ENCODE results near the gene MIX23. TPM values are rescaled to one million over a fixed set of nuclear protein-coding genes. Genes with fewer than 3 reads are reported as not detected.
A peak's percentile ranks its signal among the peaks of the same experiment; 100 is the strongest.

The MIX23 gene
- total RNA-seq, 4 donors from 2014 or later, result 6.4 to 21.6 (median 12.7) TPM

DNA sequence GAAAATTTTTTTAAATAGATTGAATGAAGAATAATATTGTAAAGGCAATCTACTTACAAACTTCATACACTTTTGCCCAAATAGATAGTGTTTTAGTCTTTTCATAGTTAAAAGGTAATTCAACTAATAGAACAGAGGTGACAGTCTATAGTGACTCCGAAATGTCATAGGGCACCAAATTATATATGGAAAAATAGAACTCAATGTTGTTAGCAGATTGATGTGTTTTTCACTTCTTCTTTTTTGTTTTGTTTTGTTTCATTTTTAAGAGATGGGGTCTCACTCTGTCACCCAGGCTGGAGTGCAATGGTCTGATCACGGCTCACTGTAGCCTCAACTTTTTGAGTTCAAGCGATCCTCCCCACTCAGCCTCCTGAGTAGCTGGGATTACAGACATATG, 57.3 kb downstream of the MIX23 start:
- no peak overlapping the region for H3K4me3 ChIP-seq
- H3K9me3 ChIP-seq, result no peaks in the 10 kb centered on the region
- peak; percentile 45 for DNase-seq (ENCODE audit: extremely low spot score)
- 89% methylated on average over 3 of the region's 3 CpGs for WGBS
- H3K36me3 ChIP-seq, result no peaks in the 10 kb centered on the region
- H3K27ac ChIP-seq (replicated peaks in 1 of 4), result no peak overlapping the region
- H3K4me1 ChIP-seq, result no peaks in the 10 kb centered on the region
- no peak for TF ChIP-seq POLR2AphosphoS5 (IDR thresholded peaks at IDR 0.05)
- TF ChIP-seq POLR2A (IDR thresholded peaks at IDR 0.05; ENCODE audit: low read depth), result no peak
- intact Hi-C loops (cut with DNase I), result no loop called here
- H3K27me3 ChIP-seq, result no peaks in the 10 kb centered on the region

DNA sequence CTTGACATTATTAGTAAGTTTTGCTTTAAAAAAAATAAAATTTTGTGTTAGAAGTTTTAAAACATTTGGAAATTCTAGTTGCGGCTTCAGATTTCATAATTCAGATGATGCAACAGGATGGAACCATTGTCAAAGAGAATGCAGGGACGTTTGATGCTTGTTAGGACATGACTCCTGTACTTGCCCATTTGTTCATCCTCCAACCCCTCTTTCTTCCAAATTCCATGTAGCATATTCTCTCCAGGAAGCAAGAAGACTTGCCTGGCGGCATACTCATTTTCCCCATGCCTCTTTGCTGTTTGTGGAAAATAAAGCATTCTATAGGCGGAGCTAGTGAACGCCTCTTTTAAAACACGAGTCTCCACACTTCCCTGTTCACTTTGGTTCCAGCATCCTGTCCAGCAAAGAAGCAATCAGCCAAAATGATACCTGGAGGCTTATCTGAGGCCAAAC, 58.1 kb downstream of the MIX23 start, which contains the start of gene CSTA:
TSS of gene CSTA (plus strand) at position 378 of the 453 bp plus-strand sequence. CDS start at position 423, 45 bp downstream.
- intact Hi-C loops (cut with DNase I), result no loop called here
- Histone ChIP-seq H3K36me3 (no peaks in the 10 kb centered on the region), H3K9me3 (no peaks in the 10 kb centered on the region), H3K27me3 (no peaks in the 10 kb centered on the region), H3K27ac (replicated peaks in 1 of 4) (no peak within 1 kb of the TSS), H3K4me3 (peak within 1 kb of the TSS in 2 of 4 donors; percentile 2 to 28), H3K4me1 (no peaks in the 10 kb centered on the region)
- no peak for DNase-seq (ENCODE audit: extremely low spot score)
- TF ChIP-seq POLR2A (IDR thresholded peaks at IDR 0.05; ENCODE audit: low read depth) (no peak), POLR2AphosphoS5 (IDR thresholded peaks at IDR 0.05) (no peak)
- 61% methylated on average over 6 of the region's 6 CpGs for WGBS

DNA sequence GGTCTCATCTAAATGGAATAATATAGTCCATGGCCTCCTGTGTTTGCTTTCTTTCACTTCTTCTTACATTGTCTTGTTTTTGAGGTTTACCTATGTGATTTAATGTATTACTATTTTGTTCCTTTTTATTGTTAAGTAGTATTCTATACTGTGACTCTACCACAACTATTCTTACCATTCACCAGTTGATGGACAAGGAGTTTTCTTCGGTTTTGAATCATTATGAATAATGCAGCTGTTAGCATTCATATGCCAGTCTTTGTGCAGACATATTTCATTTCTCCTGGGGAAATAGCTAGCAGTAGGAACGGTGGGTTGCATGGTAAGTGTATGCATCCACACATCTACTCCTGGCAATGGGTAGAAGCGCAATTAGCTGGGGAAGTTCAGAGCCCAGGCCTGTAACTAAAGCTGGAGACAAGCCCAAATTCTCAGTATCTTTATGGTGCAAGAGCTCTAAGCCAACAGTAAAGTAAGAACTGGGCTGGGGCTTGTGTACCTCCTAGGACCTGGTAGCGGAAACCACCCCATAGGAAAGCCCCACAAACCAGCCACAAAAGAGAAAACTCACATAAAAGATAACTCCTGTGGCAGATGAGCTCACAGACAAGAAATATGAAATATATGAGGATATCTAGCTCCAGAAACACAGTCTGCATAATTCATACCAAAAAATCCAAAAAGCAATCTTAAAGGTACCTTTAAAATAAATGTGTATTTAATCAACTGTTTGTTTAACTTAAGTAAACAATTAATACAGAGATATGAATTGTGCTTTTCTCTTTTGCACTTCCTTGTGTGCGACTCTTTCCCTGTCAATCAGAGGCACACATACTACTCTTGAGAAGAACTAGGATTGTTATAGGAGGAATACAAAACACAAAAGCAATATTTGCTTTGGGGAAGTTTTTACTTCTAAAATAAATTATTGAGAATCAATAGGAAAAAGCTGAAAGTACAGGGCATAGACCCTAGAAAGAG, 60.6 kb downstream of the MIX23 start:
- 62% methylated on average over 5 of the region's 5 CpGs for WGBS

DNA sequence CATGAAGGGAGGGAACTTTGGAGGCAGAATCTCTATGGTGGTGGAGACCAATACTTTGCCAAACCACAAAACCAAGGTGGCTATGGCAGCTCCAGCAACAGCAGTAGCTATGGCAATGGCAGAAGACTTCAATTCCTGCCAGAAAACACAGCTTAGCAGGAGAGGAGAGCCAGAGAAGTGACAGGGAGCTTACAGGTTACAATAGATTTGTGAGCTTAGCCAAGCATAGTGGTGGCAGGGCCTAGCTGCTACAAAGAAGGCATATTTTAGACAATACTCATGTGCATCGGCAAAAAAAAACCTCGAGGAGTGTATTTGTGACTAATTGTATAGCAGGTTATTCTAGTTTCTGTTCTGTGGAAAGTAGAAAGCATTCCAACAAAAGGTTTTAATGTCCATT, 64.4 kb downstream of the MIX23 start:
- intact Hi-C loops (cut with DNase I), result no loop called here
- no peak overlapping the region for H3K27ac ChIP-seq (replicated peaks in 1 of 4)
- no peaks in the 10 kb centered on the region for H3K36me3 ChIP-seq
- WGBS, result 87% methylated on average over 2 of the region's 2 CpGs
- H3K27me3 ChIP-seq, result peaks cover 0 to 12% (median 0%) of the 10 kb centered on the region in 4 donors
- TF ChIP-seq, protein P1, sequence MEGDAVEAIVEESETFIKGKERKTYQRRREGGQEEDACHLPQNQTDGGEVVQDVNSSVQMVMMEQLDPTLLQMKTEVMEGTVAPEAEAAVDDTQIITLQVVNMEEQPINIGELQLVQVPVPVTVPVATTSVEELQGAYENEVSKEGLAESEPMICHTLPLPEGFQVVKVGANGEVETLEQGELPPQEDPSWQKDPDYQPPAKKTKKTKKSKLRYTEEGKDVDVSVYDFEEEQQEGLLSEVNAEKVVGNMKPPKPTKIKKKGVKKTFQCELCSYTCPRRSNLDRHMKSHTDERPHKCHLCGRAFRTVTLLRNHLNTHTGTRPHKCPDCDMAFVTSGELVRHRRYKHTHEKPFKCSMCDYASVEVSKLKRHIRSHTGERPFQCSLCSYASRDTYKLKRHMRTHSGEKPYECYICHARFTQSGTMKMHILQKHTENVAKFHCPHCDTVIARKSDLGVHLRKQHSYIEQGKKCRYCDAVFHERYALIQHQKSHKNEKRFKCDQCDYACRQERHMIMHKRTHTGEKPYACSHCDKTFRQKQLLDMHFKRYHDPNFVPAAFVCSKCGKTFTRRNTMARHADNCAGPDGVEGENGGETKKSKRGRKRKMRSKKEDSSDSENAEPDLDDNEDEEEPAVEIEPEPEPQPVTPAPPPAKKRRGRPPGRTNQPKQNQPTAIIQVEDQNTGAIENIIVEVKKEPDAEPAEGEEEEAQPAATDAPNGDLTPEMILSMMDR (IDR thresholded peaks at IDR 0.05), result no peak
- TF ChIP-seq EP300 (IDR thresholded peaks at IDR 0.05), result no peak
- TF ChIP-seq POLR2AphosphoS5 (IDR thresholded peaks at IDR 0.05), result no peak
- no peak for TF ChIP-seq POLR2A (IDR thresholded peaks at IDR 0.05; ENCODE audit: low read depth)
- no peak for DNase-seq (ENCODE audit: extremely low spot score)
- no peak overlapping the region for H3K4me3 ChIP-seq
- no peaks in the 10 kb centered on the region for H3K9me3 ChIP-seq
- H3K4me1 ChIP-seq, result no peaks in the 10 kb centered on the region

More for the DNA sequence above, 60.6 kb downstream of the MIX23 start:
- no peak for DNase-seq (ENCODE audit: extremely low spot score)
- no peak overlapping the region for H3K4me3 ChIP-seq
- TF ChIP-seq, protein P1 (IDR thresholded peaks at IDR 0.05), result no peak
- no peak for TF ChIP-seq POLR2AphosphoS5 (IDR thresholded peaks at IDR 0.05)
- TF ChIP-seq EP300 (IDR thresholded peaks at IDR 0.05), result no peak
- TF ChIP-seq POLR2A (IDR thresholded peaks at IDR 0.05; ENCODE audit: low read depth), result no peak
- no peaks in the 10 kb centered on the region for H3K27me3 ChIP-seq
- H3K4me1 ChIP-seq, result no peaks in the 10 kb centered on the region
- H3K36me3 ChIP-seq, result no peaks in the 10 kb centered on the region
- H3K9me3 ChIP-seq, result no peaks in the 10 kb centered on the region
- H3K27ac ChIP-seq (replicated peaks in 1 of 4), result no peak overlapping the region
- intact Hi-C loops (cut with DNase I), result no loop called here

DNA sequence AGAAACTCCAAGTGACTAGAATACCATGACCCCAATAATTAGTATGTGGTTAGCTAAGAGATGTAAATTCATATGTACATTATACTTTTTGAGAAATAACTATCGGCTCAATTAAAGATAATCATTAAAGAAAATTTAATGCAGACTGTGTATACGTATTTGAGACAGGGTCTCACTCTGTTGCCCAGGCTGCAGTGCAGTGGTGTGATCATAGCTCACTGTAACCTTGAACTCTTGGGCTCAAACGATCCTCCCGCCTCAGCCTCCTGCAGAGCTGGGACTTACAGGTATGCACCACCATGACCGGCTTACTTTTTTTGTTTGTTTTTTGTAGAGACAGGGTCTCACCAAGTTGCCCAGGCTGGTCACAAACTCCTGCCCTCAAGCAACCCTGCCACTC, 66.7 kb downstream of the MIX23 start:
- Histone ChIP-seq H3K4me1 (no peaks in the 10 kb centered on the region), H3K27me3 (peaks cover 0 to 12% (median 0%) of the 10 kb centered on the region in 4 donors), H3K27ac (replicated peaks in 1 of 4) (no peak overlapping the region), H3K36me3 (no peaks in the 10 kb centered on the region), H3K9me3 (no peaks in the 10 kb centered on the region), H3K4me3 (no peak overlapping the region)
- intact Hi-C loops (cut with DNase I), result no loop called here
- no peak for DNase-seq (ENCODE audit: extremely low spot score)
- TF ChIP-seq EP300 (IDR thresholded peaks at IDR 0.05), result no peak
- whole genome bisulfite sequencing, result 93% methylated on average over 5 of the region's 5 CpGs

DNA sequence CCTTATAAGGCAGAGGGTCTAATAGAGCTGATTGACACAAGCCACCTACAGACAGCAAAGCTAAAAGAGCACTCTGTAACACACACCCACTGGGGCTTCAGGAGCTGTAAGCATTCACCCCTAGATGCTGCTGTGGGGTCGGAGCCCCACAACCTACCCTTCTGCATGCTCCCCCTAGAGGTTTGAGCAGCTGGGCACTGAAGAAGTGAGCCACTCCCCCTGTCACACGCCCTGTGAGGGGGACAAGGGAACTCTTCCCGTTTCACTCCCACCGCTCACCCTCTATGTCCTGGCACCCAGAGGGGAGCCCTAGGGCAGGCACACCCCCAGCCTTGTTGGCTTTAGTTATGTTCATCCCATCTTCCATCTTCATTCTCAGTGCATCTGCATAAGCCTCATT, 67.4 kb downstream of the MIX23 start:
- no peaks in the 10 kb centered on the region for H3K36me3 ChIP-seq
- H3K4me3 ChIP-seq, result no peak overlapping the region
- no peak overlapping the region for H3K27ac ChIP-seq (replicated peaks in 1 of 4)
- H3K27me3 ChIP-seq, result peaks cover 0 to 12% (median 0%) of the 10 kb centered on the region in 4 donors
- TF ChIP-seq EP300 (IDR thresholded peaks at IDR 0.05), result no peak
- no peak for TF ChIP-seq POLR2AphosphoS5 (IDR thresholded peaks at IDR 0.05)
- TF ChIP-seq, protein P1 (IDR thresholded peaks at IDR 0.05), result no peak
- no peak for TF ChIP-seq POLR2A (IDR thresholded peaks at IDR 0.05; ENCODE audit: low read depth)
- H3K4me1 ChIP-seq, result no peaks in the 10 kb centered on the region
- WGBS, result 48% methylated on average over 4 of the region's 4 CpGs
- H3K9me3 ChIP-seq, result no peaks in the 10 kb centered on the region
- no peak for DNase-seq (ENCODE audit: extremely low spot score)
- intact Hi-C loops (cut with DNase I), result no loop called here

All from esophagus muscularis mucosa (tissue), 4 donors.